GM13976 (cell line): ENCODE measurements around the gene PATJ.
"Not testable (repeated sequence)": the region's sequence is repeated elsewhere in the genome, so short reads cannot be mapped to it uniquely, and the experiment has no call there.

Experiments used
- DNase-seq: peaks from one replicate; pipeline ENCODE4 v3.0.0; 2012; ENCODE audit warnings: low spot score
- CTCF ChIP-seq: IDR thresholded peaks from 2 replicates; pipeline ENCODE4 v1.5.1; 2012; ENCODE audit warnings: borderline replicate concordance, mild to moderate bottlenecking; ENCODE audit not compliant: insufficient read depth; ENCODE audit errors: extremely low read depth, missing control alignments, control extremely low read depth
- in situ Hi-C: fragments of 300-500 bp; cut with MboI; formaldehyde crosslinking; loops from one replicate; pipeline ENCODE4 v1.12.0; 2022; ENCODE audit warnings: low sequenced_read_pairs, mixed read lengths, inconsistent platforms; ENCODE audit not compliant: unreplicated experiment

PATJ gene

GRCh38 chr1:61818992-61819391 lies 76.7 kb downstream of the PATJ start:
- in situ Hi-C loops: no loop called here
- no peak for TF ChIP-seq CTCF
- DNase-seq: no peak

- in situ Hi-C loops: no loop called here
Observed at GRCh38 chr1:61819421-61819820, 77.1 kb downstream of the PATJ start.

GRCh38 chr1:61825393-61825792 lies 83.1 kb downstream of the PATJ start:
- TF ChIP-seq CTCF: no peak
- DNase-seq: no peak
- in situ Hi-C loops: no loop called here

More at GRCh38 chr1:61819421-61819820, 77.1 kb downstream of the PATJ start:
- TF ChIP-seq CTCF: no peak
- DNase-seq: no peak

GRCh38 chr1:61828805-61829204 lies 86.5 kb downstream of the PATJ start:
- in situ Hi-C loops: no loop called here
- no peak for DNase-seq

GRCh38 chr1:61836649-61837048 lies 94.4 kb downstream of the PATJ start:
- no peak for DNase-seq
- no peak for TF ChIP-seq CTCF
- in situ Hi-C loops: no loop called here

More at GRCh38 chr1:61828805-61829204, 86.5 kb downstream of the PATJ start:
- no peak for TF ChIP-seq CTCF

GRCh38 chr1:61837607-61838006 lies 95.3 kb downstream of the PATJ start:
- in situ Hi-C loops, DNase-seq: not testable (repeated sequence)

GRCh38 chr1:61839679-61840078 lies 97.4 kb downstream of the PATJ start:
- no peak for TF ChIP-seq CTCF
- no peak for DNase-seq
- in situ Hi-C loops: no loop called here
